GM23338 (cell line): ENCODE measurements around the gene PHACTR1. TPM values are rescaled to one million over a fixed set of nuclear protein-coding genes. Genes with fewer than 3 reads are reported as not detected.

Source experiments
- ATAC-seq: fragments of 200-7000 bp; cut with Tn5 transposase; 3 replicates; pipeline ENCODE4 v1.9.1; 2020
- DNase-seq: peaks from one replicate; pipeline ENCODE4 v3.0.0-alpha.2; 2015; ENCODE audit warnings: low spot score
- H2AFZ ChIP-seq: fragments of 200-600 bp; sonication (generic); 2 replicates; pipeline ENCODE4 v1.8.0; 2016; ENCODE audit warnings: antibody characterized with exemption, mild to moderate bottlenecking, moderate library complexity
- H3F3A ChIP-seq: fragments of 200-600 bp; sonication (generic); replicated peaks from 2 replicates; pipeline ENCODE4 v1.8.0; 2017; ENCODE audit warnings: antibody characterized with exemption, mixed run types, low read depth
- H3K27ac ChIP-seq: fragments of 200-600 bp; sonication (generic); 2 replicates; pipeline ENCODE4 v1.6.1; 2016; ENCODE audit warnings: low read depth
- H3K27me3 ChIP-seq: fragments of 200-600 bp; sonication (generic); 2 replicates; pipeline ENCODE4 v1.8.0; 2016; ENCODE audit warnings: mild to moderate bottlenecking, mixed run types, moderate library complexity; ENCODE audit not compliant: insufficient read depth
- H3K36me3 ChIP-seq: fragments of 200-600 bp; sonication (generic); 2 replicates; pipeline ENCODE4 v1.8.0; 2016; ENCODE audit warnings: mild to moderate bottlenecking; ENCODE audit not compliant: insufficient read depth
- H3K4me1 ChIP-seq: fragments of 200-600 bp; sonication (generic); 2 replicates; pipeline ENCODE4 v1.8.0; 2016; ENCODE audit warnings: mild to moderate bottlenecking, moderate library complexity; ENCODE audit not compliant: insufficient read depth
- H3K4me2 ChIP-seq: fragments of 200-600 bp; sonication (generic); 2 replicates; pipeline ENCODE4 v1.7.1; 2017; ENCODE audit warnings: mixed run types
- H3K4me3 ChIP-seq: fragments of 200-600 bp; sonication (generic); 2 replicates; pipeline ENCODE4 v1.6.1; 2016; ENCODE audit warnings: mixed run types
- H3K79me2 ChIP-seq: fragments of 200-600 bp; sonication (generic); replicated peaks from 2 replicates; pipeline ENCODE4 v1.8.0; 2017; ENCODE audit warnings: mild to moderate bottlenecking; ENCODE audit not compliant: insufficient read depth
- H3K9me2 ChIP-seq: fragments of 200-600 bp; sonication (generic); 2 replicates; pipeline ENCODE4 v1.8.0; 2017; ENCODE audit not compliant: insufficient read depth
- H4K20me1 ChIP-seq: fragments of 200-600 bp; sonication (generic); replicated peaks from 2 replicates; pipeline ENCODE4 v1.8.0; 2017; ENCODE audit warnings: mild to moderate bottlenecking; ENCODE audit not compliant: insufficient read depth
- H3K27ac Mint-ChIP-seq: 2 replicates; pipeline ENCODE4 v1.8.0; 2020; ENCODE audit warnings: inconsistent platforms, mild to moderate bottlenecking, moderate library complexity, mixed read lengths
- H3K27me3 Mint-ChIP-seq: 3 replicates; pipeline ENCODE4 v1.8.0; 2022; ENCODE audit warnings: low read depth, mild to moderate bottlenecking, moderate library complexity, mixed read lengths, inconsistent platforms; ENCODE audit not compliant: insufficient read depth, poor library complexity
- H3K36me3 Mint-ChIP-seq: 3 replicates; pipeline ENCODE4 v1.8.0; 2021; ENCODE audit warnings: low read depth, mild to moderate bottlenecking, inconsistent platforms, moderate library complexity, mixed read lengths
- H3K4me1 Mint-ChIP-seq: 3 replicates; pipeline ENCODE4 v1.8.0; 2020; ENCODE audit warnings: mild to moderate bottlenecking, inconsistent platforms, mixed read lengths
- H3K4me3 Mint-ChIP-seq: 3 replicates; pipeline ENCODE4 v1.8.0; 2021; ENCODE audit warnings: moderate library complexity, mild to moderate bottlenecking, inconsistent platforms, mixed read lengths
- H3K9me3 Mint-ChIP-seq: 3 replicates; pipeline ENCODE4 v1.8.0; 2020; ENCODE audit warnings: moderate library complexity, mild to moderate bottlenecking, inconsistent platforms, mixed read lengths
- CREB1 ChIP-seq: fragments of 250-450 bp; sonication (Bioruptor Pico); IDR thresholded peaks from 2 replicates; pipeline ENCODE4 v1.5.0; 2020; ENCODE audit warnings: low read depth, mild to moderate bottlenecking, moderate library complexity
- EZH2 ChIP-seq: fragments of 200-600 bp; sonication (generic); IDR thresholded peaks from one replicate; pipeline ENCODE4 v1.8.0; 2017; ENCODE audit warnings: antibody characterized with exemption, mild to moderate bottlenecking, low read depth; ENCODE audit not compliant: unreplicated experiment
- EZH2phosphoT487 ChIP-seq: fragments of 200-600 bp; sonication (generic); IDR thresholded peaks from one replicate; pipeline ENCODE4 v1.8.1; 2018; ENCODE audit warnings: antibody characterized with exemption; ENCODE audit not compliant: unreplicated experiment
- JUNB ChIP-seq: IDR thresholded peaks from one replicate; pipeline ENCODE4 v1.6.1; 2016; ENCODE audit warnings: antibody characterized with exemption; ENCODE audit not compliant: unreplicated experiment
- NANOG ChIP-seq: IDR thresholded peaks from 2 replicates; pipeline ENCODE4 v1.6.1; 2016; ENCODE audit warnings: antibody characterized with exemption, borderline replicate concordance
- POLR2AphosphoS5 ChIP-seq: IDR thresholded peaks from 2 replicates; pipeline ENCODE4 v1.6.1; 2016; ENCODE audit warnings: antibody characterized with exemption, low read depth
- STAT1 ChIP-seq: IDR thresholded peaks from one replicate; pipeline ENCODE4 v1.6.1; 2016; ENCODE audit warnings: antibody characterized with exemption; ENCODE audit not compliant: unreplicated experiment
- ZNF114 ChIP-seq: fragments of 250-450 bp; sonication (Bioruptor Pico); IDR thresholded peaks from 2 replicates; pipeline ENCODE4 v1.5.0; 2020; ENCODE audit warnings: mild to moderate bottlenecking, moderate library complexity
- ZNF331 ChIP-seq: fragments of 250-450 bp; sonication (Bioruptor Pico); IDR thresholded peaks from 2 replicates; pipeline ENCODE4 v1.5.0; 2020; ENCODE audit warnings: low read depth, mild to moderate bottlenecking, moderate library complexity
- ZNF462 ChIP-seq: fragments of 250-450 bp; sonication (Bioruptor Pico); IDR thresholded peaks from 2 replicates; pipeline ENCODE4 v1.5.0; 2020; ENCODE audit warnings: mild to moderate bottlenecking, moderate library complexity
- polyA plus RNA-seq: library from polyadenylated mRNA; unstranded; fragments of >200 nt; fragmentation: Nextera tagmentation; extraction: Ambion mirVana; gene quantifications from 2 replicates; pipeline ENCODE4 v1.2.1, GENCODE V29; 2016
- total RNA-seq: library from RNA; depleted of rRNA; stranded (reverse); fragments of >200 nt; shearing (Covaris generic); gene quantifications from 2 replicates; pipeline ENCODE4 v1.2.3, GENCODE V29; 2014
- TF ChIP-seq, protein P1 (sequence below), 2 experiments: fragments of 200-600 bp in 1 of 2; sonication (generic) in 1 of 2; conservative IDR thresholded peaks; 2 replicates each; pipeline versions ENCODE4 v1.5.1 to v1.6.1; 2016 to 2017; ENCODE audit warnings: antibody characterized with exemption in 2 of 2, low read depth in 2 of 2, mild to moderate bottlenecking in 2 of 2, moderate library complexity in 1 of 2
- TF ChIP-seq, protein P2 (sequence below): IDR thresholded peaks from 2 replicates; pipeline ENCODE4 v1.6.1; 2016; ENCODE audit warnings: antibody characterized with exemption
- TF ChIP-seq, protein P3 (sequence below): IDR thresholded peaks from one replicate; pipeline ENCODE4 v1.6.1; 2018; ENCODE audit warnings: antibody characterized with exemption; ENCODE audit not compliant: unreplicated experiment

PHACTR1 gene
- total and polyA plus RNA-seq, 2 experiments from 2014 or later: 5.9 to 19.3 TPM

DNA sequence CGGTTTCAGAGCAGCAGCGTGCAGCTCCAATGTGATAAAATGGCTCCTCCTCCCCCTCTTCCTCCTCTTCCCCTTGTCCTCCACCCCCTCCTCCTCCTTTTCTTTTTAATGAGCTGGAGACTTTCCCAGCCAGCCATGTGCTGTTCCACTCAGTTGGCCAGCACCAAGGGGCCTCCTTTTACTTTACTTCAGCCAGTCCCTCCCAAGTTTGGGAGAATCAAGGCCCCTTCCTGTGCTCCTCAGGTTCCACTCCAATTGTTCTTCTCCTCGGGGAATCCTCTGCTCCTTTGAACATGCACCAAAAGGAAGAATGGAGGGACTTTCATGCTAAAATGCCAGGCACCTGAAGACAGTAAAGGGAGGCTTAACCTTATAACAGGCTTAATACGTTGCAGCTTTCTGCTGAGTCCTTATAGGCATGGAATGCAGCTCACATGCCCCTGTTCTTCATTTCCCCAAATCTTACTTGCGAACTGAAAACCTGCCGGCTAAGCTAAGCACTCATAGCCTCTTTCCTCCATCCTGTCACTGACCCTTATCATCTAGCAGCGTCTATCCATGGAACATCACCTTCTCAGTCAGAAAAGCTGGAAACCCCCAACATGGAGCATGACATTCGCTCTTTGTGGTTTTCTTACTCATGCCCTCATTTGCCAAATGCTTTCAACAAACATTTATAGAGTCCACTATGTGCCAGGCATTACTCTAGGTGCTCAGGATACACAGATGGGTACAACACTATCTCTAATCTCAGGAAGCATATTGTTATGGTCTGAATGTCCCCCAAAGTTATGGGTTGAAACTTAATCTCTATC, 170.6 kb downstream of the PHACTR1 start:
- Histone ChIP-seq H3K9me2 (no peaks in the 10 kb centered on the region; the same call in 1 of the 2 replicates), H3K36me3 (peaks cover 6% of the 10 kb centered on the region; the same call in 1 of the 2 replicates), H2AFZ (no peak overlapping the region), H4K20me1 (no peaks in the 10 kb centered on the region), H3K27ac (peak overlapping the region; percentile 82), H3K79me2 (no peaks in the 10 kb centered on the region), H3K4me1 (peaks cover 13% of the 10 kb centered on the region), H3F3A (no peaks in the 10 kb centered on the region), H3K4me2 (peak overlapping the region; percentile 27; the same call in 1 of the 2 replicates), H3K27me3 (no peaks in the 10 kb centered on the region), H3K4me3 (no peak overlapping the region)
- peaks cover 13% of the 10 kb centered on the region for H3K4me1 Mint-ChIP-seq
- DNase-seq (peak; percentile 56), ATAC-seq (peak; percentile 96)
- TF ChIP-seq CREB1 (CRISPR knock-in tag) (no peak; the same call in 1 of the 2 replicates), STAT1 (no peak), EZH2 (no peak), POLR2AphosphoS5 (no peak), EZH2phosphoT487 (no peak), ZNF462 (peak; percentile 98), NANOG (no peak), JUNB (no peak), ZNF114 (CRISPR knock-in tag) (peak; percentile 95), ZNF331 (CRISPR knock-in tag) (peak; percentile 96)
- TF ChIP-seq, protein P1, sequence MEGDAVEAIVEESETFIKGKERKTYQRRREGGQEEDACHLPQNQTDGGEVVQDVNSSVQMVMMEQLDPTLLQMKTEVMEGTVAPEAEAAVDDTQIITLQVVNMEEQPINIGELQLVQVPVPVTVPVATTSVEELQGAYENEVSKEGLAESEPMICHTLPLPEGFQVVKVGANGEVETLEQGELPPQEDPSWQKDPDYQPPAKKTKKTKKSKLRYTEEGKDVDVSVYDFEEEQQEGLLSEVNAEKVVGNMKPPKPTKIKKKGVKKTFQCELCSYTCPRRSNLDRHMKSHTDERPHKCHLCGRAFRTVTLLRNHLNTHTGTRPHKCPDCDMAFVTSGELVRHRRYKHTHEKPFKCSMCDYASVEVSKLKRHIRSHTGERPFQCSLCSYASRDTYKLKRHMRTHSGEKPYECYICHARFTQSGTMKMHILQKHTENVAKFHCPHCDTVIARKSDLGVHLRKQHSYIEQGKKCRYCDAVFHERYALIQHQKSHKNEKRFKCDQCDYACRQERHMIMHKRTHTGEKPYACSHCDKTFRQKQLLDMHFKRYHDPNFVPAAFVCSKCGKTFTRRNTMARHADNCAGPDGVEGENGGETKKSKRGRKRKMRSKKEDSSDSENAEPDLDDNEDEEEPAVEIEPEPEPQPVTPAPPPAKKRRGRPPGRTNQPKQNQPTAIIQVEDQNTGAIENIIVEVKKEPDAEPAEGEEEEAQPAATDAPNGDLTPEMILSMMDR (conservative IDR thresholded peaks at IDR 0.05; ENCODE audit: low read depth in 2 of 2): no peak
- TF ChIP-seq, protein P2, sequence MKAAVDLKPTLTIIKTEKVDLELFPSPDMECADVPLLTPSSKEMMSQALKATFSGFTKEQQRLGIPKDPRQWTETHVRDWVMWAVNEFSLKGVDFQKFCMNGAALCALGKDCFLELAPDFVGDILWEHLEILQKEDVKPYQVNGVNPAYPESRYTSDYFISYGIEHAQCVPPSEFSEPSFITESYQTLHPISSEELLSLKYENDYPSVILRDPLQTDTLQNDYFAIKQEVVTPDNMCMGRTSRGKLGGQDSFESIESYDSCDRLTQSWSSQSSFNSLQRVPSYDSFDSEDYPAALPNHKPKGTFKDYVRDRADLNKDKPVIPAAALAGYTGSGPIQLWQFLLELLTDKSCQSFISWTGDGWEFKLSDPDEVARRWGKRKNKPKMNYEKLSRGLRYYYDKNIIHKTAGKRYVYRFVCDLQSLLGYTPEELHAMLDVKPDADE: no peak
- TF ChIP-seq, protein P3, sequence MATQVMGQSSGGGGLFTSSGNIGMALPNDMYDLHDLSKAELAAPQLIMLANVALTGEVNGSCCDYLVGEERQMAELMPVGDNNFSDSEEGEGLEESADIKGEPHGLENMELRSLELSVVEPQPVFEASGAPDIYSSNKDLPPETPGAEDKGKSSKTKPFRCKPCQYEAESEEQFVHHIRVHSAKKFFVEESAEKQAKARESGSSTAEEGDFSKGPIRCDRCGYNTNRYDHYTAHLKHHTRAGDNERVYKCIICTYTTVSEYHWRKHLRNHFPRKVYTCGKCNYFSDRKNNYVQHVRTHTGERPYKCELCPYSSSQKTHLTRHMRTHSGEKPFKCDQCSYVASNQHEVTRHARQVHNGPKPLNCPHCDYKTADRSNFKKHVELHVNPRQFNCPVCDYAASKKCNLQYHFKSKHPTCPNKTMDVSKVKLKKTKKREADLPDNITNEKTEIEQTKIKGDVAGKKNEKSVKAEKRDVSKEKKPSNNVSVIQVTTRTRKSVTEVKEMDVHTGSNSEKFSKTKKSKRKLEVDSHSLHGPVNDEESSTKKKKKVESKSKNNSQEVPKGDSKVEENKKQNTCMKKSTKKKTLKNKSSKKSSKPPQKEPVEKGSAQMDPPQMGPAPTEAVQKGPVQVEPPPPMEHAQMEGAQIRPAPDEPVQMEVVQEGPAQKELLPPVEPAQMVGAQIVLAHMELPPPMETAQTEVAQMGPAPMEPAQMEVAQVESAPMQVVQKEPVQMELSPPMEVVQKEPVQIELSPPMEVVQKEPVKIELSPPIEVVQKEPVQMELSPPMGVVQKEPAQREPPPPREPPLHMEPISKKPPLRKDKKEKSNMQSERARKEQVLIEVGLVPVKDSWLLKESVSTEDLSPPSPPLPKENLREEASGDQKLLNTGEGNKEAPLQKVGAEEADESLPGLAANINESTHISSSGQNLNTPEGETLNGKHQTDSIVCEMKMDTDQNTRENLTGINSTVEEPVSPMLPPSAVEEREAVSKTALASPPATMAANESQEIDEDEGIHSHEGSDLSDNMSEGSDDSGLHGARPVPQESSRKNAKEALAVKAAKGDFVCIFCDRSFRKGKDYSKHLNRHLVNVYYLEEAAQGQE: no peak
- peaks cover 36% of the 10 kb centered on the region for H3K9me3 Mint-ChIP-seq
- H3K36me3 Mint-ChIP-seq: peaks cover 39% of the 10 kb centered on the region
- peak overlapping the region; percentile 24; the same call in 2 of the 3 replicates for H3K4me3 Mint-ChIP-seq
- no peaks in the 10 kb centered on the region for H3K27me3 Mint-ChIP-seq
- H3K27ac Mint-ChIP-seq: peak overlapping the region; percentile 91
